GM19372 (cell line): ENCODE measurements around the gene LST1.

Experiments
- ATAC-seq: cut with Tn5 transposase; IDR thresholded peaks from one replicate; pipeline ENCODE4 v1.9.1; 2021; ENCODE audit warnings: mild to moderate bottlenecking, low read depth, moderate library complexity; ENCODE audit not compliant: unreplicated experiment

The LST1 gene

GRCh38 chr6:31559958-31560696, 25.9 kb upstream of the LST1 start:
- ATAC-seq, result no peak

GRCh38 chr6:31560697-31561058, 25.4 kb upstream of the LST1 start:
- ATAC-seq, result no peak

GRCh38 chr6:31567531-31568370, 18.3 kb upstream of the LST1 start:
- no peak for ATAC-seq

- peak; percentile 63 for ATAC-seq
Measured at GRCh38 chr6:31568537-31568961, 17.5 kb upstream of the LST1 start.

GRCh38 chr6:31569861-31570536, 16.1 kb upstream of the LST1 start:
- no peak for ATAC-seq

GRCh38 chr6:31572041-31572911, 13.8 kb upstream of the LST1 start, which contains the start of gene LTA:
Gene LTA, plus strand, starts transcription at chr6:31572289. Its CDS starts 454 bp downstream, at chr6:31572743.
- peak; percentile 41 for ATAC-seq

- no peak for ATAC-seq
Measured at GRCh38 chr6:31573239-31574105, 12.6 kb upstream of the LST1 start.

- ATAC-seq, result no peak
Measured at GRCh38 chr6:31574106-31575061, 11.7 kb upstream of the LST1 start.

- no peak for ATAC-seq
Measured at GRCh38 chr6:31575335-31575901, 10.7 kb upstream of the LST1 start, which contains the start of gene TNF. Gene TNF, plus strand, starts transcription at chr6:31575565. Its CDS starts 177 bp downstream, at chr6:31575742.

GRCh38 chr6:31575952-31576685, 10.0 kb upstream of the LST1 start:
- ATAC-seq, result no peak

GRCh38 chr6:31576897-31577578, 9.0 kb upstream of the LST1 start:
- no peak for ATAC-seq

- ATAC-seq, result no peak
Measured at GRCh38 chr6:31577579-31577966, 8.5 kb upstream of the LST1 start.

GRCh38 chr6:31578184-31579118, 7.6 kb upstream of the LST1 start:
- no peak for ATAC-seq

GRCh38 chr6:31579119-31579505, 7.0 kb upstream of the LST1 start:
- no peak for ATAC-seq
